Psoas muscle (tissue), 8 donors: Measurements from ENCODE around the gene C1orf21. TPM values are rescaled to one million over a fixed set of nuclear protein-coding genes. Genes with fewer than 3 reads are reported as not detected.
A peak's percentile ranks its signal among the peaks of the same experiment; 100 is the strongest.

ENCODE experiments used
- ATAC-seq, 4 donors: fragments of 200-7000 bp; cut with Tn5 transposase; one replicate each; pipeline ENCODE4 v1.9.1; 2020; ENCODE audit warnings: moderate library complexity in 3 of 4, mild to moderate bottlenecking in 2 of 4
- DNase-seq, 2 donors: peaks; one replicate each; pipeline ENCODE4 v3.0.0-alpha.2; 2020
- H3K27ac ChIP-seq: fragments of 200-600 bp; one replicate; pipeline ENCODE4 v1.8.0; 2022
- H3K27me3 ChIP-seq, 3 donors: fragments of 200-600 bp in 1 of 3; one replicate each; pipeline versions ENCODE4 v1.6.1 to v1.8.0; 2013 to 2022; ENCODE audit warnings: low read length in 2 of 3, mild to moderate bottlenecking in 2 of 3, moderate library complexity in 1 of 3; ENCODE audit not compliant: insufficient read depth in 3 of 3
- H3K36me3 ChIP-seq, 2 donors: fragments of 200-600 bp in 1 of 2; one replicate each; pipeline versions ENCODE4 v1.6.1 to v1.8.0; 2013 to 2022; ENCODE audit warnings: low read depth in 1 of 2, mild to moderate bottlenecking in 1 of 2, moderate library complexity in 1 of 2; ENCODE audit not compliant: insufficient read depth in 1 of 2
- H3K4me1 ChIP-seq: fragments of 200-600 bp; one replicate; pipeline ENCODE4 v1.8.0; 2022
- H3K4me3 ChIP-seq: fragments of 200-600 bp; one replicate; pipeline ENCODE4 v1.8.0; 2022; ENCODE audit warnings: mild to moderate bottlenecking
- H3K9me3 ChIP-seq: fragments of 200-600 bp; one replicate; pipeline ENCODE4 v1.8.0; 2022
- CTCF ChIP-seq: fragments of 200-600 bp; IDR thresholded peaks from one replicate; pipeline ENCODE4 v1.8.0; 2022; ENCODE audit warnings: antibody characterized with exemption
- WGBS, 3 donors: extraction: QIAGEN DNeasy Blood & Tissue Kit; methylation state at CpG; one replicate each; pipeline versions ENCODE4 v1.1.6 to v1.1.7; 2013; 5-methylcytosine and 5-hydroxymethylcytosine counted together
- intact Hi-C, 2 donors: fragments of 100-400 bp; cut with DNase I; formaldehyde crosslinking; loops; one replicate each; pipeline versions ENCODE4 v1.11.0 to v1.14.2; 2022
- polyA plus RNA-seq, 3 donors: library from polyadenylated mRNA; stranded (reverse); fragments of 200-250 nt; gene quantifications; one replicate each; pipeline ENCODE4 v1.2.3, GENCODE V29; 2013
- total RNA-seq, 4 donors: library from RNA; stranded (reverse); fragmentation: NEBNext Ultra II Directional in 2 of 4; extraction: Animal tissue kit (Norgen Biotek cat#: 25700) in 2 of 4; gene quantifications; one replicate each; pipeline versions ENCODE4 v1.2.1 to v1.2.4, GENCODE V29; 2021 to 2023
- donor health status: healthy with polysubstance abuse.
- donor health status: DM: no; HTN: no; CAD: no; lungs with moderate emphysema.
- donor health status: Bipolar disorder and iron deficiency.
- donor health status: healthy.
- donor health status: DM: yes; HTN: yes; CAD: no.
- donor health status: DM: no; HTN: no; CAD: no.
- donor health status: DM: no; HTN: no; CAD: no.
- donor health status: DM: yes; HTN: yes; CAD: no.

C1orf21 gene
- total and polyA plus RNA-seq, 7 donors = 55.5 to 216 (median 171) TPM

DNA sequence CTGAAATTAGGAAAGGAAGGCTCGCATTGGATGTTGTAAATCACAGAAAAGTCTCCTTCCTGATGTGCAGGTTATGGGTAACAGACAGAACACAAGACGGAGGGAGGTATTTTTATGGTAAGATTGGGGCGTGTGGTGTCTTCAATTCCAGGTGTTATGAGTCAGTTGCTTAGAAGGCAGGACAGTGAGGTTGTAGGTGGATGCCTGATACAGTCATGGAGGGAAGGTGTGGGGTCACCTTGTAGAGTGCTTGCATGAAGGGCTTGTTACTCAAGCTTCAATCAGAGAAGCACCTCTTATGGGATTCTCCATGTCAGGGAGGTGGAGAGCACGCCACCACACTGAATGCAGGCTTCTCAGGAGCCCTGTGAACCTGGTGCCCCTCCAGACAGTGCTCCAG is 63.1 kb downstream of the C1orf21 start:
- peak overlapping the region; percentile 37 for H3K27ac ChIP-seq
- H3K4me1 ChIP-seq = peaks cover 73% of the 10 kb centered on the region
- ATAC-seq (peak; percentile 27 to 61 (median 44)), DNase-seq (no peak)
- WGBS, 3 donors = 74 to 97% (median 81%) methylated on average over 4 of the region's 4 CpGs
- TF ChIP-seq CTCF = no peak
- H3K9me3 ChIP-seq = no peaks in the 10 kb centered on the region
- no peak overlapping the region for H3K4me3 ChIP-seq
- no peaks in the 10 kb centered on the region for H3K36me3 ChIP-seq
- no peaks in the 10 kb centered on the region for H3K27me3 ChIP-seq
- intact Hi-C loops = loop anchor here in 1 of 2 donors (10.0 kb wide), 1 partner anchor 55 kb away; no protein-coding TSS in a partner anchor

GRCh38 chr1:184455786-184456185 is 69.0 kb downstream of the C1orf21 start:
- Histone ChIP-seq H3K4me1 (peaks cover 89% of the 10 kb centered on the region), H3K27ac (peak overlapping the region; percentile 61), H3K36me3 (no peaks in the 10 kb centered on the region), H3K9me3 (no peaks in the 10 kb centered on the region), H3K4me3 (peak overlapping the region; percentile 15), H3K27me3 (no peaks in the 10 kb centered on the region)
- 10 to 56% (median 23%) methylated on average over 1 of the region's 1 CpG for WGBS, 3 donors
- ATAC-seq (no peak), DNase-seq (no peak)
- TF ChIP-seq CTCF = no peak
- intact Hi-C loops = no loop called here

- TF ChIP-seq CTCF = no peak
- WGBS, 3 donors = 37 to 59% (median 46%) methylated on average over 3 of the region's 3 CpGs
- DNase-seq = no peak
- peaks cover 89% of the 10 kb centered on the region for H3K4me1 ChIP-seq
- peak overlapping the region; percentile 15 for H3K4me3 ChIP-seq
- no peaks in the 10 kb centered on the region for H3K36me3 ChIP-seq
- intact Hi-C loops = no loop called here
- no peak for ATAC-seq
- peak overlapping the region; percentile 61 for H3K27ac ChIP-seq
- H3K9me3 ChIP-seq = no peaks in the 10 kb centered on the region
- no peaks in the 10 kb centered on the region for H3K27me3 ChIP-seq
These were observed 69.4 kb downstream of the C1orf21 start for GRCh38 chr1:184456189-184456588.

- TF ChIP-seq CTCF = no peak
- H3K27ac ChIP-seq = peak overlapping the region; percentile 61
- intact Hi-C loops = no loop called here
- DNase-seq = no peak
- 59 to 78% (median 63%) methylated on average over 3 of the region's 3 CpGs for WGBS, 3 donors
- no peaks in the 10 kb centered on the region for H3K36me3 ChIP-seq
- no peaks in the 10 kb centered on the region for H3K27me3 ChIP-seq
- H3K4me3 ChIP-seq = no peak overlapping the region
- peak in 2 of 4 donors; percentile 21 to 28 for ATAC-seq
- H3K4me1 ChIP-seq = peaks cover 89% of the 10 kb centered on the region
- no peaks in the 10 kb centered on the region for H3K9me3 ChIP-seq
These were observed 70.7 kb downstream of the C1orf21 start for GRCh38 chr1:184457500-184457899.

DNA sequence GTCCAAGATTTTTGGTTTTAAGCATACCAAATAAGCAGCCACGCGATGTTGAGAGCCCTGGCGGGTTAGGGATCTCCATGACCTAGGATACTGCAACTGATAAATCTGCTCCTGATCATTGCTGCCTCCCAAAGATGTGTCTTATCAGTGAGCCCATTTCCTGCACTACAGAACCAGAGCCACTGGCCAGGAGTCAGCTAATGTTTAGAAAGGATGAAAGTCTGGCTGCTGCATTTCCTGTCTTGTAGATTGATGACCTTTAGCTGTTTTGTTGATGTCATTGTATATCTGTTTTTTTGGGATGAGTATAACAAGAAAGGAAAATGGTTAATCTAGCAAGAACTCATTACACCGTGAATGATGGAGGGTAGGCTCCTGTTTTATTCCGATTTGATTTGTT is 74.5 kb downstream of the C1orf21 start:
- DNase-seq = no peak
- 68 to 90% (median 84%) methylated on average over 5 of the region's 5 CpGs for WGBS, 3 donors
- Histone ChIP-seq H3K36me3 (no peaks in the 10 kb centered on the region), H3K27ac (peak overlapping the region; percentile 64), H3K27me3 (no peaks in the 10 kb centered on the region), H3K9me3 (no peaks in the 10 kb centered on the region), H3K4me3 (no peak overlapping the region), H3K4me1 (peaks cover 69% of the 10 kb centered on the region)
- ATAC-seq = no peak
- intact Hi-C loops = no loop called here
- TF ChIP-seq CTCF = no peak
